Measurements from ENCODE around the gene APOD. TPM values are rescaled to one million over a fixed set of nuclear protein-coding genes. Genes with fewer than 3 reads are reported as not detected.

APOD gene
- total RNA-seq, 6 experiments from 2014 or later = 0.14 to 0.38 TPM; not detected in 4

DNA sequence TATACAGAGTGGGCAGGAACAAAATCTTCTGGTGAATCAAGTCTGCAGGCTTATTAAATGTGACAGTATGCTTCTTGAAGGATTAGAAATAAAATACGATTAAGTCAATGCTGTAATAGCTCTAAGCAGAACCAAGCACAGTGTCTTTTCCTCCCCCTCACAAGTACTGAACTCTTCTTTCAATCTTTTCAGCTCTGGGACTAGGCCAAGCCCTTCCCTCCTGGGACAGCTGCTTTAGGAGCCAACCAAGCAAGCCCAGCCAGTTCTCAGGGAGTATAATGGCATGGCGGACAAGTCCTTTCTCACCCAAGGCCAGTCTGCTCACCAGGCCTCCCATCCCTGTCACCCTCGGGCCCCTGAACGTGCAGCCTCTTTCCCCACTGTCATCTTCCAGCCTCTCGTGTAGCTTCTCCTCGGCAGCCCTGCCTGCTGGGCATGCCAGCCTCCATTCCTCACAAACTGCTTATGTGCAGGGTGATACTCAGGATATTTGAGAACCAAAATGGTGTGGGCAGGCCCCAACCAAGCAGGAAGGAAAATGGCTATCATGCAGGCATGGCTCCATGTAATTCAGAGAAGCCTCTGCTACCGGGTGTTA lies 32.3 kb downstream of the APOD start:
- Mint-ChIP-seq H3K27me3 (ENCODE audit: insufficient read depth) (peaks cover 35% of the 10 kb centered on the region), H3K36me3 (ENCODE audit: low read depth) (no peaks in the 10 kb centered on the region), H3K4me3 (no peak overlapping the region), H3K27ac (no peak overlapping the region), H3K4me1 (ENCODE audit: low read depth) (peaks cover 12% of the 10 kb centered on the region), H3K9me3 (no peaks in the 10 kb centered on the region)
- TF ChIP-seq, protein P1, sequence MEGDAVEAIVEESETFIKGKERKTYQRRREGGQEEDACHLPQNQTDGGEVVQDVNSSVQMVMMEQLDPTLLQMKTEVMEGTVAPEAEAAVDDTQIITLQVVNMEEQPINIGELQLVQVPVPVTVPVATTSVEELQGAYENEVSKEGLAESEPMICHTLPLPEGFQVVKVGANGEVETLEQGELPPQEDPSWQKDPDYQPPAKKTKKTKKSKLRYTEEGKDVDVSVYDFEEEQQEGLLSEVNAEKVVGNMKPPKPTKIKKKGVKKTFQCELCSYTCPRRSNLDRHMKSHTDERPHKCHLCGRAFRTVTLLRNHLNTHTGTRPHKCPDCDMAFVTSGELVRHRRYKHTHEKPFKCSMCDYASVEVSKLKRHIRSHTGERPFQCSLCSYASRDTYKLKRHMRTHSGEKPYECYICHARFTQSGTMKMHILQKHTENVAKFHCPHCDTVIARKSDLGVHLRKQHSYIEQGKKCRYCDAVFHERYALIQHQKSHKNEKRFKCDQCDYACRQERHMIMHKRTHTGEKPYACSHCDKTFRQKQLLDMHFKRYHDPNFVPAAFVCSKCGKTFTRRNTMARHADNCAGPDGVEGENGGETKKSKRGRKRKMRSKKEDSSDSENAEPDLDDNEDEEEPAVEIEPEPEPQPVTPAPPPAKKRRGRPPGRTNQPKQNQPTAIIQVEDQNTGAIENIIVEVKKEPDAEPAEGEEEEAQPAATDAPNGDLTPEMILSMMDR (IDR thresholded peaks at IDR 0.05) = no peak
- DNase-seq = no peak

DNA sequence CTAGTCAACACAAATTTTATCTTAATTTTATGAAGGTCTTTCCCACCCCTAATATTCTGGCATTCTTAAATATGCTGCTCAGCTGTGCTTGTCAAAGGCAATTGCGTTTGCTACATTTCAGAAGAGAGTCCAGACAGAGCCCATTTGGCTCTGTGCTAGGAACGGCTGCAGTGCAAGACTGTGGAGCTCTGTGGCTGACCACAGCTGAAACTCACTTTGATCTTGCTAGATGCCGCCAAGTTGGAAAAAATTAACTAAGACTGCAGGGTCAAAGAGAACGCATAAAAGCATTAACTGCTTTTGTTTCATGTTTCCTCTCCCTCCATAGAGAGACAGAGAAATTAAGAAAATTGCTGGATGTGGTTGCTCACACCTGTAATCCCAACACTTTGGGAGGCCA lies 33.0 kb downstream of the APOD start:
- peaks cover 29% of the 10 kb centered on the region for H3K27me3 Mint-ChIP-seq (ENCODE audit: insufficient read depth)
- H3K9me3 Mint-ChIP-seq = no peaks in the 10 kb centered on the region
- peaks cover 20% of the 10 kb centered on the region for H3K4me1 Mint-ChIP-seq (ENCODE audit: low read depth)
- TF ChIP-seq, protein P1 (IDR thresholded peaks at IDR 0.05) = no peak
- H3K4me3 Mint-ChIP-seq = no peak overlapping the region
- H3K27ac Mint-ChIP-seq = no peak overlapping the region
- no peak for DNase-seq
- no peaks in the 10 kb centered on the region for H3K36me3 Mint-ChIP-seq (ENCODE audit: low read depth)

DNA sequence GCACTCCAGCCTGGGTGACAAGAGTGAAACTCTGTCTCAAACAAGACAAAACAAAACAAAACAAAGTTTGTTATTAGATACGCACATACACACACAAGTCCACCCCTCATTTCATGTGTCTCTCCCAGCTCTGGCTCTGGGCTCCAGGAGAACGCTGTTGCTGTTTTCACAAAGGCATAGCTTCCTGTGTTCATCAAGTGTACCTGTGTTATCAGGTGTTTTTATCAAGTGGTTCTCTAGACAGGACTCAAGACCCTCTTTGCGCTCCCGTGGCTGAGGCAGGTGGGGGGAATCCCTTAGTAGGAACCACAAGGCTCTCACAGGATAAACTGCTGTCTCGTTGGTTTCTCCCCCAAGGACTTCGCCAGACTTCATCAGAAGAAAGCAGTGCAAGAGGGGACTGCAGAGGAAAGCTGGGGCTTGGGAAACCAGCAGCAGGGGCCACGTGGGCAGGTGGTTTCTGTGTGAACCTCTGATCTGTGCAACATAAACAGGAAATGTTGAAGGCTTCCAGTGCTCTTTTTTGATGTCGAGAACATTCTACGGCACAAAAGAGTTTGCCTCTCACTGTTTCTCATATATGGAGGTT lies 33.7 kb downstream of the APOD start:
- no peaks in the 10 kb centered on the region for H3K36me3 Mint-ChIP-seq (ENCODE audit: low read depth)
- DNase-seq = no peak
- TF ChIP-seq, protein P1 (IDR thresholded peaks at IDR 0.05) = no peak
- peaks cover 27% of the 10 kb centered on the region for H3K4me1 Mint-ChIP-seq (ENCODE audit: low read depth)
- H3K9me3 Mint-ChIP-seq = no peaks in the 10 kb centered on the region
- H3K27ac Mint-ChIP-seq = no peak overlapping the region
- H3K27me3 Mint-ChIP-seq (ENCODE audit: insufficient read depth) = peaks cover 24% of the 10 kb centered on the region
- no peak overlapping the region for H3K4me3 Mint-ChIP-seq

DNA sequence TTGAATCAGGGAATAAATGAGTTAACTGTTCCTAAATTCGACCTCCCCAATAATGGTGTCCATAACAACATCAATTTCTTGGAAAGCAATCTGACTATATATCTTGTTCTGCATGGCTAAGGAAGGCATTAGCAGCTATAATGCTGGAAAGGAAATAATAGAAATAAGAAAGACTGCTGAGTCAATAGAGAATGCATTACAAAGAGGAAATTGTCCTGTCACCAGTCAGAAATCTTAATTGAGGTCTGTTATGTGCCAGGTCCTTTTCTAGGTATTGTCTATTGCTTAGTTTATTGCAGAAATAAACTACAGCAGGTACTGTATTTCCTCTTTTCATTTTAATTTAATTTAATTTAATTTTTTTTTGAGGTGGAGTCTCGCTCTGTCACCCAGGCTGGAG lies 34.8 kb downstream of the APOD start:
- TF ChIP-seq, protein P1 (IDR thresholded peaks at IDR 0.05) = no peak
- H3K9me3 Mint-ChIP-seq = no peaks in the 10 kb centered on the region
- no peaks in the 10 kb centered on the region for H3K36me3 Mint-ChIP-seq (ENCODE audit: low read depth)
- H3K27me3 Mint-ChIP-seq (ENCODE audit: insufficient read depth) = peaks cover 20% of the 10 kb centered on the region
- DNase-seq = no peak
- H3K27ac Mint-ChIP-seq = no peak overlapping the region
- H3K4me1 Mint-ChIP-seq (ENCODE audit: low read depth) = peaks cover 31% of the 10 kb centered on the region
- no peak overlapping the region for H3K4me3 Mint-ChIP-seq

DNA sequence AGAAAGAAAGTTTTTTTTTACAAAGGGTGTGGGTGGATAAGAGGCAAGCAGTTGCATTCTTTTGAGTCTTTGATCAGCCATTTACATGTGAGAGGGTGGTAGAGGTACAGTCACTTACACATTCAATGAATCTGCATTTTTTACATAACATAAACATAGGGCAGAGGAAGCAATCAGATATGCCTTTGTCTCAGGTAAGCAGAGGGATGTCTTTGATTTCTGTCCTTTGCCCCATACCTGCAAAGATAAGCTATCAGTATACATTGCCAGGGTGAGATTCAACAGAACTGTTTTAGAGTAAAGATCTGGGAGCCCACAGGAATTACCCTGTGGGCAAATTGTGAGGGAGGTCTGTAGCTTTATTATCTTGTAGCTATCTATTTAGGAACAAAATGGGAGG lies 35.2 kb downstream of the APOD start:
- DNase-seq = no peak
- Mint-ChIP-seq H3K9me3 (no peaks in the 10 kb centered on the region), H3K27ac (no peak overlapping the region), H3K4me1 (ENCODE audit: low read depth) (peaks cover 33% of the 10 kb centered on the region), H3K27me3 (ENCODE audit: insufficient read depth) (peaks cover 21% of the 10 kb centered on the region), H3K36me3 (ENCODE audit: low read depth) (no peaks in the 10 kb centered on the region), H3K4me3 (no peak overlapping the region)
- TF ChIP-seq, protein P1 (IDR thresholded peaks at IDR 0.05) = no peak

Measured in HFFc6 (cell line).